ENCODE measurements around the gene MIGA1. TPM values are rescaled to one million over a fixed set of nuclear protein-coding genes. Genes with fewer than 3 reads are reported as not detected.

Gene MIGA1
- total and polyA plus RNA-seq, 2 of the 13 experiments (the other 11 are each of a cell fraction or from before 2014, with no cell fraction given) = 3.8 to 6.6 TPM

- TF ChIP-seq, protein P1, sequence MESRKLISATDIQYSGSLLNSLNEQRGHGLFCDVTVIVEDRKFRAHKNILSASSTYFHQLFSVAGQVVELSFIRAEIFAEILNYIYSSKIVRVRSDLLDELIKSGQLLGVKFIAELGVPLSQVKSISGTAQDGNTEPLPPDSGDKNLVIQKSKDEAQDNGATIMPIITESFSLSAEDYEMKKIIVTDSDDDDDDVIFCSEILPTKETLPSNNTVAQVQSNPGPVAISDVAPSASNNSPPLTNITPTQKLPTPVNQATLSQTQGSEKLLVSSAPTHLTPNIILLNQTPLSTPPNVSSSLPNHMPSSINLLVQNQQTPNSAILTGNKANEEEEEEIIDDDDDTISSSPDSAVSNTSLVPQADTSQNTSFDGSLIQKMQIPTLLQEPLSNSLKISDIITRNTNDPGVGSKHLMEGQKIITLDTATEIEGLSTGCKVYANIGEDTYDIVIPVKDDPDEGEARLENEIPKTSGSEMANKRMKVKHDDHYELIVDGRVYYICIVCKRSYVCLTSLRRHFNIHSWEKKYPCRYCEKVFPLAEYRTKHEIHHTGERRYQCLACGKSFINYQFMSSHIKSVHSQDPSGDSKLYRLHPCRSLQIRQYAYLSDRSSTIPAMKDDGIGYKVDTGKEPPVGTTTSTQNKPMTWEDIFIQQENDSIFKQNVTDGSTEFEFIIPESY (CRISPR knock-in tag; IDR thresholded peaks at IDR 0.05) = no peak
- TF ChIP-seq ARID4A (CRISPR knock-in tag; IDR thresholded peaks at IDR 0.05; ENCODE audit: borderline replicate concordance) (peak; percentile 92; the same call in 1 of the 2 replicates), ATF6 (CRISPR knock-in tag; conservative IDR thresholded peaks at IDR 0.05) (no peak), ZNF333 (CRISPR knock-in tag; IDR thresholded peaks at IDR 0.05; ENCODE audit: borderline replicate concordance) (no peak), NKX3-1 (CRISPR knock-in tag; IDR thresholded peaks at IDR 0.05) (peak; percentile 80; the same call in 1 of the 2 replicates), HOXA5 (CRISPR knock-in tag; IDR thresholded peaks at IDR 0.05) (peak; percentile 44; the same call in 1 of the 2 replicates), REPIN1 (CRISPR knock-in tag; IDR thresholded peaks at IDR 0.05; ENCODE audit: borderline replicate concordance, low read depth) (no peak), ZNF841 (CRISPR knock-in tag; IDR thresholded peaks at IDR 0.05; ENCODE audit: borderline replicate concordance) (no peak), GTF3A (CRISPR knock-in tag; conservative IDR thresholded peaks at IDR 0.05) (no peak), BATF2 (CRISPR knock-in tag; IDR thresholded peaks at IDR 0.05) (no peak)
- TF ChIP-seq, protein P2, sequence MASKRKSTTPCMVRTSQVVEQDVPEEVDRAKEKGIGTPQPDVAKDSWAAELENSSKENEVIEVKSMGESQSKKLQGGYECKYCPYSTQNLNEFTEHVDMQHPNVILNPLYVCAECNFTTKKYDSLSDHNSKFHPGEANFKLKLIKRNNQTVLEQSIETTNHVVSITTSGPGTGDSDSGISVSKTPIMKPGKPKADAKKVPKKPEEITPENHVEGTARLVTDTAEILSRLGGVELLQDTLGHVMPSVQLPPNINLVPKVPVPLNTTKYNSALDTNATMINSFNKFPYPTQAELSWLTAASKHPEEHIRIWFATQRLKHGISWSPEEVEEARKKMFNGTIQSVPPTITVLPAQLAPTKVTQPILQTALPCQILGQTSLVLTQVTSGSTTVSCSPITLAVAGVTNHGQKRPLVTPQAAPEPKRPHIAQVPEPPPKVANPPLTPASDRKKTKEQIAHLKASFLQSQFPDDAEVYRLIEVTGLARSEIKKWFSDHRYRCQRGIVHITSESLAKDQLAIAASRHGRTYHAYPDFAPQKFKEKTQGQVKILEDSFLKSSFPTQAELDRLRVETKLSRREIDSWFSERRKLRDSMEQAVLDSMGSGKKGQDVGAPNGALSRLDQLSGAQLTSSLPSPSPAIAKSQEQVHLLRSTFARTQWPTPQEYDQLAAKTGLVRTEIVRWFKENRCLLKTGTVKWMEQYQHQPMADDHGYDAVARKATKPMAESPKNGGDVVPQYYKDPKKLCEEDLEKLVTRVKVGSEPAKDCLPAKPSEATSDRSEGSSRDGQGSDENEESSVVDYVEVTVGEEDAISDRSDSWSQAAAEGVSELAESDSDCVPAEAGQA (IDR thresholded peaks at IDR 0.05; ENCODE audit: low read depth) = no peak
- TF ChIP-seq, protein P2 (CRISPR knock-in tag; IDR thresholded peaks at IDR 0.05; ENCODE audit: borderline replicate concordance) = no peak; the same call in 1 of the 2 replicates
These were observed 20.1 kb upstream of the MIGA1 start, which contains the start of gene USP33 (continued) for GRCh38 chr1:77759071-77760028.

Data from HepG2 (cell line).